Measurements from ENCODE around the gene SNTA1.

DNA sequence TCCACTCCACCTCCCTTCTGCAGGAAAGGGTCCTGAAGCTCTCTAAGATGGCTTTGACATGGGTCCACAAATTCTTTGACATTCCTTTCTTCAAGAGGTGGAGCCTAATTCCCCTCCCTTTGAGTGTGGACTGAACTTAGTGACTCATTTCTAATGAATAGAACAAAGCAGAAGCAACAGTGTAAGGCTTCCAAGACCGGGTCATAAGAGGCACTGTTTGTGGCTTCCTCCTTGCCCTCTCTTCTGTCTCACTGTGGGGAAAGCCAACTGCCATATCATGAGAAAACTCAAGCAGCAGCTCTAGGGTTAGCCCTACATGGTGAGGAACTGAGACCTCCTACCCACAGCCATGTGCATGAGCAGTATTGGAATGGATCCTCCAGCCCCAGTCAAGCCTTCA, 36.3 kb downstream of the SNTA1 start:
- TF ChIP-seq REST (IDR thresholded peaks at IDR 0.05; ENCODE audit: insufficient read depth in 1 of 2, low read depth in 2 of 2, low read length in 2 of 2): no peak
- TF ChIP-seq TAF1 (IDR thresholded peaks at IDR 0.05; ENCODE audit: borderline replicate concordance, insufficient read depth, low read length): no peak
- TF ChIP-seq SIN3A (IDR thresholded peaks at IDR 0.05; ENCODE audit: borderline replicate concordance, insufficient read depth, low read length): no peak

All from PFSK-1 (cell line).